GM18526 (cell line): ENCODE data around the gene RNFT2.

Source experiments
- POLR2A ChIP-seq: IDR thresholded peaks from 3 replicates; pipeline ENCODE4 v1.6.1; 2011; ENCODE audit not compliant: insufficient read length; ENCODE audit errors: extremely low read depth

Gene RNFT2

DNA sequence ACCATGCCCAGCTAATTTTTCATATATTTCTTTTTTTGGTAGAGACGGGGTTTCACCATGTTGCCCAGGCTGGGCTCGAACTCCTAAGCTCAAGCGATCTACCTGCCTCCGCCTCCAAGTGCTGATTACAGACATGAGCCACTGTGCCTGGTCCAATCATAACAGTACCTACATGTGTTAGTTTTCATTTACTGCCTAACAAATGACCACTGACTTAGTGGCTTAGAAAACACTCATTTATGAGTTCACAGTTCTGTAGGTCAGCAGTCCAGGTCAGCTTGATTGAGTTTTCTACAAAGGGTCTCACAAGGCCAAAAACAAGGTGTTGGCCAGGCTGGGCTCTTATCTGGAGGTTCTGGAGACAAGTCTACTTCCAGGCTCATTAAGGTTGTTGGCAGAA lies 60.6 kb downstream of the RNFT2 start:
- no peak for TF ChIP-seq POLR2A

DNA sequence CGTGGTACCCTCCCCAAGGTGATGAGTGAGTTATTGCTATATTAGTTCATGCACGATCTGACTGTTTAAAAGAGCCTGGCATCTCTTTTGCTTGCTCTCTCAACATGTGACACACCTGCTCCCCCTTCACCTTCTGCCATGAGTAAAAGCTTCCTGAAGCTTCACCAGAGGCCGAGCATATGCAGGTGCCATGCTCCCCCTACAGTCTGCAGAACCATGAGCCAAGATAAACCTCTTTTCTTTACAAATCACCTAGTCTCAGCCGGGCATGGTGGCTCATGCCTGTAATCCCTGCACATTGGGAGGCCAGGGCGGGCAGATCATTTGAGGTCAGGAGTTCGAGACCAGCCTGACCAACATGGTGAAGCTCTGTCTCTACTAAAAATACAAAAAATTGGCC lies 61.8 kb downstream of the RNFT2 start:
- no peak for TF ChIP-seq POLR2A

DNA sequence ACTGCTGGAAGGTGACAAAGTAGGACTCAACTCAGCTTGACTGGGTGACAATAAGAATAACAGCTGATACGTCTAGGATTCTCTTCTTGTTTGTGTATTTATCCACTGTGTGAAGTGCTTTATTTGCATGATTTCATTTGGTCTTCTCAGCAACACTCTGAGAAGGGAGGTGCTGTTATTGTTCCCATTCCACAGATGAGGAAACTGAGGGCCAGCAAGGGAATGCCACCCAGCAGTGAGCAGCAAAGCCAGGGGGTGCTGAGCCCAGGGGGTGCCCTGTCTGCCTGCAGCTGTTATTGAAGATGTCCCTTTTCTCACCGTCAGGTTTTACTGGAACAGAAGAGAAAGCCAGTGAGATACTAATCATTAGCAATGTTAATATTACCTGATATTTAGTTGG lies 62.8 kb downstream of the RNFT2 start:
- TF ChIP-seq POLR2A, result no peak

DNA sequence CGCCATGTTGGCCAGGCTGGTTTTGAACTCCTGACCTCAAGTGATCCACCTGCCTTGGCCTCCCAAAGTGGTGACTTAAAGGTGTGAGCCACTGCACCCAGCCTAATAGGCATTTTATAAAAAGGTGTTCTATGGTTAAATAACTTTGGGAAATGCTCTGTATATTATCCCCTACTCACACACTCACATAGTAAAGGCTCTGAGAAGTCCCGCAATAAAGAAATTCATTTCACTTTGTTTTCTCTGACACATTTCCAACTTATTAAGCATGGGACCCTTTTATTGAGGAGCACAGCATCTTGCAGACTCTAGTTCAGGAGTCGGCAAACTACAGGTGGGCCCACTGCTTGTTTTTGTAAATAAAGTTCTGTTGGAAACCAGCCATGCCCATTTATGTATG lies 63.9 kb downstream of the RNFT2 start:
- no peak for TF ChIP-seq POLR2A

DNA sequence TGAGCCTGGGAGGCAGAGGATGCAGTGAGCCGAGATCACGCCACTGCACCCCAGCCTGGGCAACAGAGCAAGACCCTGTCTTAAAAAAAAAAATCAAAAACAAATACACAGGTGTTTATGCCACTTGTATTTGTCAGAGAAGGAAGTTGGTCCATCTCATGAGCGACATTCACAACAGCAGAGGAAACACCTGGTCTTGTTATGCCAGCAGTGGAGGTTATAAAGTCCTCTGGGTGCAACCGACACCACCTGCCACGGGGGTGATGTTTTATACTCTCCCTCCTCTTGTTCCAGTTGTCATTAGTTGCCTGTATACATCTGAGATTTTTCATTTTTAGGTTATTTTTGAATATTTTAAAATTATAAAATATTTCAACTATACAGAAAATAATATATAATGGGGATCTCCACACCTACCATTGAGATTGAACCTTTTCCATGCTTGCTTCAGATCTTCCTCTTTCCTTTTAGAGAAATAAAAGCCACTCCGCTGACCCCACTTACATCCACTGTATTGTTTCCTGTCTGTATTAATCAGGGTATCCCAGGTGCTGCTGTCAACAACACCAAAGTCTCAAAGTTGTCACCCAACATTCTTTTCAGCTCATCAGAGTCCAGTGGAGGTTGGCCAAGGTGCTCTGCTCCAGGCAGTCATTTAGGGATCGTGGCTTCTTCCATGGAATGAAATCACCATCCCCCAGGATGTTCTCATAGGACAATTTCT lies 65.1 kb downstream of the RNFT2 start:
- no peak for TF ChIP-seq POLR2A

DNA sequence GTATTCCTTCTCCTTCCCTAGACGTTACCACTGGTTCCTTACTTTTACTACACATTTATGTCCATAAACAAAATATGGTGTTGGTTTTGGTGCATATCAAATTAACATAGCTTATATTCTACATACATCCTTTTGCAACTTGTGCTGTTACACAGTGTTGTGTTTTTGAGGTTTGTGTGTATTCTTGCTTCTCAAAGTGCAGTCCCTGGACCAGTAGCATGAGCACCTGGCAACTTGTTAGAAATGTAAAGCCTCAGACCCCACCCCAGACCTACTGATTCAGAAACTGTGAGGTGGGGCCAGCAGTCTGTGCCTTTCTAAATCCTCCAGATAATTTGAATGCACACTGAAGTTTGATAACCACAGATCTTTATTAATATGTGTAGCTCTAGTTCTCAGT lies 65.9 kb downstream of the RNFT2 start:
- no peak for TF ChIP-seq POLR2A

DNA sequence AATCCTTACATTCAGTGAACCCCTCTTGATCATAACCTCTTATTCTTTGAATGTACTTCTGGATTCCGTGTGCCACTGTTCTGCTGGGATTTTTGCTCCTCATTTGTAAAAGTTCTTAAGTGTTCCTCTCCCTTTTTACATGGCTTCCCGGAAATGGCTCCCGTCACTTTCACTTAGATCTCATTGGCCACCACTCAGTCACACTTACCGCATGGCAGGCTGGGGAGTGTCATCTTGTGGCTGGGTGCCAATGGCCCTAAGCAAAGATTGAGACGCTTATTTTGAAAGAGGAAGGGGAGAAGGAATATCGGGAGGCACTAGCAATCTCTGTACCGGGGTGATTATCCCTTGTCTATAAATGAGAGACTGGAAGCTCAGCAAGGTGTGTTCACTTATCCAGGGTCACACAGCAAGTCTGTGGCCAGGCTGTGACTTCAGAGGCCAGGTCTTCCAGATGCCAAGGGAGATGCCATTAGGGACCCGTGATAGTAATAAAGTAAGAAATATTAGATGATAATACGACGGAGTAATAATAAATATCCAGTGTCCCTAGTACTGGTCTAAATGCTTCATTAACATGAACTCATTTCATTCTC lies 68.8 kb downstream of the RNFT2 start:
- no peak for TF ChIP-seq POLR2A

DNA sequence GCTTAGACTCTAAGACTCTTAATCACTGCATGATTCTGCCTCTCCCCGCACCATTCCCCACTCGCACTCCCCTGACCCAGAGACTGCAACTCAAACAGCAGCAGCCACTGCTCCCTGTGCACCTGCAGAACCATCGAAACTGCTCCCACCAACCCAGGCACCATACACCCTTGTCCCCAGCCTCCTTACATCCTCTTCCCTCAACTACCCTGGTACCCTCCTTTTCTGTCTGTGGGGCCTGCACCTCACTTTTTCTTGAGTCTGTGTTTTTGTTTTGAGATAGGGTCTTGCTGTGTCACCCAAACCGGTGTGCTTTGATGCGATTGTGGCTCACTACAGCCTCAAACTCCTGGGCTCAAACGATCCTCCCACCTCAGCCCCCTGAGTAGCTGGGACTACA lies 69.4 kb downstream of the RNFT2 start:
- TF ChIP-seq POLR2A, result no peak

DNA sequence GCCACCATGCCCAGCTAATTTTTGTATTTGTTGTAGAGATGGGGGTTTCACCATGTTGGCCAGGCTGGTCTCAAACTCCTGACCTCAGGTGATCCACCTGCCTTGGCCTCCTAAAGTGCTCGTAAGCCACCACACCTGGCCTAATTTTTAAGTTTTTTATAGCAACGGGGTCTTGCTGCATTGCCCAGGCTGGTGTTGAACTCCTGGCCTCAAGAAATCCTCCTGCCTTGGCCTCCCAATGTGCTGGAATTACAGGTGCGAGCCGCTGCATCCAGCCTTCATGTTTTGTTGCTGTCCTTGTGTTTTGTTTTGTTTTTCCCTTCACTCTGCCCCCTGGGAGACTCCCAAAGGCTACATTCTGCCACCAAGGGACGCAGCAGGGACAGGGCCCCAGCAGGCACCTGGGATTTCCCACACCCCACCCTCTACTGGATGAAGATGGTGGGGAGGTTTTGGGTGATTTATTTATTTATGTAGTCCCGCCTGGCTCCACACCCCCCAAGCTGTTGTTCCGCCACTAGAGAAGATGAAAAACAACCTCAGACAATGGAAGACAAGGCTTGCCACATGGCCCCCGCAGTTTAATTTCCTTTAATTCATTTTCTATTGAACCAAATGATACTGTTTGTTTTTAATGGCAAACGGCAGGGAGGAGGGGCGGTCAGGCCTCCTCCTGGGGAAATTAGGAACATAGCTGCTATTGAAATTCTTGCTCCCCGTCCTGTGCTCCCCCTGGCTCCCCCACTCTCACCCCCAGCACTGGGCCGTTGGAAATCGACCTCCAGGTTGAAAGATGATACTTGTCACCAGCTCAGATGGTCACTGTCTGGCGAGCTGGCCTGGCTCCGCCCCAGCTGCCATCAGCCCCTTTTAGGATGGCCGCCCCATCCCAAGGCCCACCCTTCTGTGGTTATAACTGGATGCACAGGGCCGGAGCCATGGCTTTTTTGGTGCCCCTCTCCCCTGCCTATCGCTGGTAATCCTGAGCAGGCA lies 70.3 kb downstream of the RNFT2 start:
- TF ChIP-seq POLR2A, result no peak

DNA sequence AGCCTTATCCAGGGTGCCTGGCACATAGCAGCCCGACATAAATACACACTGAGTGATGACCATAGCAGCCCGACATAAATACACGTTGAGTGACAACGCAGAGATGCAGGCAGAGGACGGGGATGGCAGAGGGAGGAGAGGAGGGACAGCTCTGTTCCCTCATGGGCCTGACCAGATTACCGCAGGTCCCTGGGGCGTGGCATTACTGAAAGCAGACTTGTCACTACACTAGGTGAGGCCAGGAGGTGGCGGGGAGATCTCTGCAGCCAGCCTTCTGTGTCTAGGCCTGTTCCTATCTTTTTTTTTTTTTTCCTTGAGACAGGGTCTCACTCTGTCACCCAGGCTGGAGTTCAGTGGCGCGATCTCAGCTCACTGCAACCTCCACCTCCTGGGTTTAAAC lies 74.1 kb downstream of the RNFT2 start:
- TF ChIP-seq POLR2A, result no peak

DNA sequence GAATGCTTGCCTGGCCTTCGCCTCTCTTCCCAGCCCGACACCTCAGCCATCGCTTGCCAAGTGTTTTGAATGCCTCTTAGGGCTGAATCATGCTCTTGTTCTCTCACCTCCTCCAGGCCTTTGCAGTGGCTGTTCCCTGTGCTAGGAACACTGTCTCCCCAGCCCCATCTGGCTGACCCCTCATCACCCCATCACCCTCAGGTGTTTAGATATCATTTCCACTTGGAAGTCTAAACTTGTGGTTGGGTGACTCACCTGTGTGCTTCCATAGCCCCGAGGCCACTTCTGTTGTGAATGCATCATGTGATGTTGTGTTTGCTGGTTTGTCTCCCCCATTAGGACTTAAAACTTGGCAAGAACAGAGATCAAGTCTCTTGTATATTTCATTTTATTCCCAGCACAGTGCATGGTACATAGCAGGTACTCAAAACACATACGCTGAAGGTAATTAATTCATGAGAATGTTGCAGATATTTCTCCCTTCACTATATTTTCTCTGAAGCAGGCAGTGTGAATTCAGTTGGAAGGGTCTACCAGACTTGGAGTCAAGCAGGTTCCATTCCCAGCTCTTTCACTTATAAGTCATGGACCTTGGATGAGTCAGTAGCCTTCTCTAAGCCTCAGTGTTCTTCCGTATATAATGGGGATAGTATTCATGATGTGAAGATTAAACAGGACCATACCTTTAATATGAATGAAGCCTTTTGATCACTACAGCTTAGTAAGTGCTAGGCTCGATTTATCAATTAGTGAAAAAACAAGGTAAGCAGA lies 75.3 kb downstream of the RNFT2 start:
- TF ChIP-seq POLR2A, result no peak

DNA sequence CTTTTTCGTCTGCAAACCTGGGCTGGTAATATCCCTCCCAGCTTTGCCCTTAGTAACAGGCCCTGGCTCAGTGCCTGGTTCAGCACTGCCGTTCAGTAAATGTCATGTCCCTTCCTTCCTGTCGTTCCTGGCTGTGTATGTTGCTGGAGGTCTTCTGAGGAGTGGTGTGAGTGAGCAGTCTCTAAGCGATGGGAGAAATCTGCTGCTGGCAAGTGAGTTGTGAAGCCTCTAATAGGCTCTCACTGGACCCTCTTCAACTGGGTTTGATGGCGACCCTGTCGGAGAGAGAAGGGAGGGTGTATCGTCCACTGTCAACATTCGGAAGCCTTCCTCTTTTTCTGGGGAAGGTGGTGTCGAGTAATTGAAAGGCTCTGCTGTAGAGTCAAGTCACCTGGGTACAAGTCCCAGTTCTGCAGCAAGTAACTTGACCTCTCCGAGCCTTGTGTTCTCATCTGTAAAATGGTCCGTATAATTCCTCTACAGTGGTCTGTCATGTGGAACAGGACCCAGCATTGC lies 80.3 kb downstream of the RNFT2 start:
- TF ChIP-seq POLR2A, result no peak

DNA sequence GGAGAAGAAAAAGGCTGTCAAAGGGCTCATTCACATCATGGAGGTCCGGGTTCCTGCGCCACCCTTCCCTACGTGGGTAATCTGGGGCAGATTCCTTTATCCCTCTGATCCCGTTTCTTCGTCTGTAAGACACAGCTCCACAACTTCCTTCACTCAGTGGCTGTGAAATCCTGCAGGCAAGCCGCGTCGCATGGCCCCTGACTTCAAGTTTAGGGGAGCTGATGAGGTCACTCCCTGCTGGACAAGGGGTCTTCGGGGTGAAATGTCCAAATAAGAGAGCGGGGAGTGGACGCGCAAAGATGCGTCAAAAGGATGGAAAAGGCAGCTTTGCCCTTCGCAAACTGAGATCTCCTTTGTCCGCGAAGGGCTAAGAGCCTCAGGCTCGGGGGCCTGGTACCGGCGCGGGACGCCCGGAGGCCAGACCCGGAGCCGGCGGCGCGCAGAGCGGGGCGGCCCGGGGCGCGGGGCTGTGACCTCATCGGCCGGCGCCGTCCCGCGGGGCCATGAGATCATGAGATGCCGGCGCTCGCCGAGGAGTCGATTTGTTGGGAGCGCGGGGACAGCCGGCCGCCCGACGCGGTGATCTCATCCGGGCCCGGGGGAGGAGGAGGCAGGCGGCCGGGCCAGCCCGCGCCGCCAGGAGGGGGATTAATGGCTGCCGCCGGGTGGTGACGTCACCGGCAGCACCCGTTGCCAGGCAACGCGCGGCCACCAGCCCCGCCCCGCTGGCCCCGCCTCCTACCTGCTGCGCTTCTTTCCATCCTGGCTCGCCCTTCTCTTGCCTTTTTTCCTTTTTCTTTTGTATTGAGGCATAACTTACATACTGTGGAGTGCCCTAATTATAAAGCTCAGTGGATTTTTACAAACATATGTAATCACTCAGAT lies 81.1 kb downstream of the RNFT2 start:
- TF ChIP-seq POLR2A, result peak; percentile 64

DNA sequence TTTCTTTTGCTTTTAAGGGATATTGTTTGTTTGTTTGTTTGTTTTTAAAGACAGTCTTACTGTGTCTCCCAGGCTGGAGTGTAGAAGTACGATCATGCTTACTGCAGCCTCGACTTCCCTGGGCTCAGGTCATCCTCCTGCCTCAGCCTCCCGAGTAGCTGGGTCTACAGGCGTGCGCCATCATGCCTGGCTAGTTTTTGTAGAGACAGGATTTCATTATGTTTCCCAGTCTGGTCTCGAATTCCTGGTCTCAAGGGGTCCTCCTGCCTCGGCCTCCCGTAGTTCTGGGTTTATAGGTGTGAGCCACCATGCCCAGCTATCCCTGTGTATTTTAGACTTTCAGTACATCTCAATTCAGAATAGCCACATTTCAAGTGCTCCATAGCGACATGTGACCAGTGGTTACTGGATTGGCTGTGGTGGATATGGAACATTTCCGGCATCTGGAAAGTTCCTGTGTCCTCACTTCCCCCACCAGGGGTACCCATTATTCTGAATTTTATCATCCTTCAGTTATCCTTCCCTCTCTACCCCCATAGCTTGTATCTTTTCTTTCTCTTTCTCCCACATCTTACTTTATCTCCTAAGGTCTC lies 82.0 kb downstream of the RNFT2 start:
- no peak for TF ChIP-seq POLR2A
